Measurements from ENCODE around the gene RNF113B.

DNA sequence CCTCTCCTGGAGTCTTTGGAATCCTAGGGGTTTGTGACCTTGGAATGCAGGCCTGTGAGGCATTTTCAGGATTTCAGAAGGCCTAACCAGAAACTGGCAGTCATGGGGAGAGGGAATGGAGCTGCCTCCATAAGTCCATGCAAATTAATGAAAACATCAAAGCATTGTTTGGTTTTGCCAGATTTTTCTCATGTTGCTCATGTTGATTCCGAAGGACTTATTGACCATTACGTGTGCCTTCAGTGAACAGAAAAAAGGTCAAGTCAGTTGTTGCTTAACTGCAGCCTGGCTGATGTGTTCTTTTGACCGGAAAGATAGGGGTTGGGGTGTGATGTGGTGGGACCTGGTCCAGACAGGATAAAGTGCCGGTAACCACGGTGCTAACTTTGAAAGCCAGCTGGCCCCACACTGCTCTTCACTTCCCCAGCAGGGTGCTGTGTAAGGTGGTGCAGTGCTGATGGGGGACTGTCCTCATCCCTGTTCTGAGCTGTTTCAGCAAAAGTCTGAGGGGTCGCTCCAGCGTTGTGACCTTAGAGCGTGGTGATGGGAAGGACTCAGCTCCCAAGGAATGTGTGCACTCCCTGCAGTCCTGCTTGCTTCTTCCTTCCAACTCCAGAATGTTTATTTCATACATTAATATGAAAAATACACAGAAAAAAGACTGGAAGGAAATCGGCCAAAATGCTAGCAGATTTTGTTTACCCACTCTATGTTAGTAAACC, 3.5 kb downstream of the RNF113B start:
- TF ChIP-seq, protein P1, sequence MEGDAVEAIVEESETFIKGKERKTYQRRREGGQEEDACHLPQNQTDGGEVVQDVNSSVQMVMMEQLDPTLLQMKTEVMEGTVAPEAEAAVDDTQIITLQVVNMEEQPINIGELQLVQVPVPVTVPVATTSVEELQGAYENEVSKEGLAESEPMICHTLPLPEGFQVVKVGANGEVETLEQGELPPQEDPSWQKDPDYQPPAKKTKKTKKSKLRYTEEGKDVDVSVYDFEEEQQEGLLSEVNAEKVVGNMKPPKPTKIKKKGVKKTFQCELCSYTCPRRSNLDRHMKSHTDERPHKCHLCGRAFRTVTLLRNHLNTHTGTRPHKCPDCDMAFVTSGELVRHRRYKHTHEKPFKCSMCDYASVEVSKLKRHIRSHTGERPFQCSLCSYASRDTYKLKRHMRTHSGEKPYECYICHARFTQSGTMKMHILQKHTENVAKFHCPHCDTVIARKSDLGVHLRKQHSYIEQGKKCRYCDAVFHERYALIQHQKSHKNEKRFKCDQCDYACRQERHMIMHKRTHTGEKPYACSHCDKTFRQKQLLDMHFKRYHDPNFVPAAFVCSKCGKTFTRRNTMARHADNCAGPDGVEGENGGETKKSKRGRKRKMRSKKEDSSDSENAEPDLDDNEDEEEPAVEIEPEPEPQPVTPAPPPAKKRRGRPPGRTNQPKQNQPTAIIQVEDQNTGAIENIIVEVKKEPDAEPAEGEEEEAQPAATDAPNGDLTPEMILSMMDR (optimal IDR thresholded peaks at IDR 0.05 in 1 of 3, IDR thresholded peaks at IDR 0.05 in 1 of 3, conservative IDR thresholded peaks at IDR 0.05 in 1 of 3; ENCODE audit: extremely low read depth in 1 of 3, insufficient read depth in 2 of 3, low read length in 3 of 3), result no peak
- no peak for TF ChIP-seq EZH2 (IDR thresholded peaks at IDR 0.05; ENCODE audit: low read length)

All from keratinocyte (primary cell).